CD4-positive, alpha-beta T cell treated with Interleukin-6 for 4 hours (primary cell): ENCODE data around the gene KIAA1671.

Source experiments
- DNase-seq: peaks from one replicate; pipeline ENCODE4 v3.0.0-alpha.2; 2020; ENCODE audit warnings: mixed read lengths

The KIAA1671 gene

GRCh38 chr22:24982301-24983056 is 30.0 kb downstream of the KIAA1671 start:
- DNase-seq: no peak

GRCh38 chr22:24983151-24983550 is 30.6 kb downstream of the KIAA1671 start:
- DNase-seq: no peak

DNA sequence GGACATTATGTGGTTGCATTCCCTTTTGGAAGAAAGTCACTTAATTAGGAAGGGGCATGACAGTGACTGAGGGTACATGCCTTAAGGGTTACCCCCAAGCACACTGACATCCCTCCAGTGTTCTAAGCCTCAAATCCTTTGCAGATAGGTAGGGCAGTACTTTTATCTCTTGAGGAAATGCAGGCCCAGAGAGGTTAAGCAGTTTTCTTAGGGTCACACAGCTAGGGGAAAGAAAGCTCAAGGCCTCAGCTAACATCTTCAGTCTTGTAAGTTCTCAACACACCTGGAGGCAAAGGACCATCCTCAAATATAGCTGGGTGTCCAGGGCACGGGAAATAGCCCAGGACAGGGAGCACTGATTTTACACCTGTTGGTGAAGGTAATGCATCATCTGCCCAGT is 31.6 kb downstream of the KIAA1671 start:
- no peak for DNase-seq

- DNase-seq: no peak
These were observed 33.3 kb downstream of the KIAA1671 start for GRCh38 chr22:24985826-24986214.

GRCh38 chr22:24986816-24987215 is 34.3 kb downstream of the KIAA1671 start:
- DNase-seq: no peak

- DNase-seq: no peak
These were observed 36.6 kb downstream of the KIAA1671 start for GRCh38 chr22:24989135-24989534.

- DNase-seq: no peak
These were observed 37.0 kb downstream of the KIAA1671 start for GRCh38 chr22:24989541-24989951.

- DNase-seq: no peak
These were observed 37.9 kb downstream of the KIAA1671 start for GRCh38 chr22:24990344-24990905.

GRCh38 chr22:24992946-24993345 is 40.4 kb downstream of the KIAA1671 start:
- no peak for DNase-seq

DNA sequence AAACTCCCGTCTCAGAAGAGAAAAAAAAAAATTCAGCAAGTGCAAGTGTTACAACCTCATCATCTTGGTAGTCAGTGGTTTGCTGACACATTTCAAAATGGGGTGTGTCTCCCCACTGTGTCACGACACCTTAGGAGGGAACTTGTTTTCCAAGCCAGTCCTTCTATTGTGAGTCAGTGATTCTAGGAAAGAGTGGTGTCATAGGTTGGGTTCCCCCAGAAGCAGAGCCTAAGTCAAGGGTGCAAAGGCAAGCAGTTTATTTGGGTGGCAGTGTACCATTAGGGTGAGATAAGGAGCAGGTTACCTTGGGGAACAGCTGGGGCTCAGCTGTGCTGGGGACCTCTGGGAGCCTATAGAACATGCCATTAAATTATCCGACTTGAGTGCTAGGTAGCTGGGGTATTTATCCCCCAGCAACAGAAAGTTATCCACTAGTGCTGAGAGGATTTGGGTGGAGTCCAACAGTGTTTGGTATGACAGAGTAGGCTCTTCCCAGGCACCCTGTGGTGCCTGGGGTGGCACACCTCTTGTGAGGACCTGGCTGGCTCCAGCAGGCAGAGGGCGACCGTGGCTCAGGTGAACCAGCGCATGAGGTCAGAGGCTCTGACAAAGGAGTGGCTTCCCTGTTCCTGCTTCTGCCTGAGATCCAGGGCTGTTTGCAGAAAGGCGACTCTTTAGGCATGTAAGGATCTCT is 41.7 kb downstream of the KIAA1671 start:
- DNase-seq: no peak

- no peak for DNase-seq
These were observed 43.2 kb downstream of the KIAA1671 start for GRCh38 chr22:24995649-24996180.

GRCh38 chr22:24996420-24996952 is 44.0 kb downstream of the KIAA1671 start:
- no peak for DNase-seq

DNA sequence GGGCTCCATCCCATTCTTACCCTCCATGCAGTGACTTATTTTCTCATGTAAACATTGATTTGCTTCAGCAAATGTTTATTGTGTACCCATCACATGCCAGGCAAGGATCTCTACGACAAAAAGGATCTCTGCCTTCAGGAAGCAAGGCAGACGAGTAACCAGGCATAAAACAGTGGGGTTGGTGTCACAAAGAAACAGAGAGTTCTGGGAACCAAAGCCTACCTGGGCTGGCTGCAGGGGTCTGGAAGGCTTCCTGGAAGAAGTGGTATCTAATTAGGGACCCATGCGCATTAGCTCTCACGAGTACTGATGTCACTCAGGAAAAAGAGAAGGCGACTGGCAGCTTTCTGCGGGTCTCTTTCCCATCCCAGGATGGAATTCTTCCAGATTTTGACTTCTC is 44.5 kb downstream of the KIAA1671 start:
- DNase-seq: no peak

DNA sequence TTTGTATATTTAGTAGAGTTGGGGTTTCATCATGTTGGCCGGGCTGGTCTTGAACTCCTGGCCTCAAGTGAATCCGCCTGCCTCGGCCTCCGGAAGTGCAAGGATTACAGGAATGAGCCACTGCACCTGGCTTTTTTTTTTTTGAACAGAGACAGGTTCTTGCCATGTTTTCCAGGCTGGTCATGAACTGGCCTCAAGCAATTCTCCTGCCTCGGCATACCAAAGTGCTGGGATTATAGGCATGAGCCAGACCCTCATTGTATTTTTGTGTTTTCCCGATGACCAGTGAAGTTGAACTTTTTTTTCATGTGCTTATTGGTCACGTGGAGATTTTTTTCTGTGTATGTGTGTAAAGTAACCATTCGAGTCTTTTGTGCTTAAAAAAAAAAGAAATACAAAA is 48.2 kb downstream of the KIAA1671 start:
- no peak for DNase-seq

DNA sequence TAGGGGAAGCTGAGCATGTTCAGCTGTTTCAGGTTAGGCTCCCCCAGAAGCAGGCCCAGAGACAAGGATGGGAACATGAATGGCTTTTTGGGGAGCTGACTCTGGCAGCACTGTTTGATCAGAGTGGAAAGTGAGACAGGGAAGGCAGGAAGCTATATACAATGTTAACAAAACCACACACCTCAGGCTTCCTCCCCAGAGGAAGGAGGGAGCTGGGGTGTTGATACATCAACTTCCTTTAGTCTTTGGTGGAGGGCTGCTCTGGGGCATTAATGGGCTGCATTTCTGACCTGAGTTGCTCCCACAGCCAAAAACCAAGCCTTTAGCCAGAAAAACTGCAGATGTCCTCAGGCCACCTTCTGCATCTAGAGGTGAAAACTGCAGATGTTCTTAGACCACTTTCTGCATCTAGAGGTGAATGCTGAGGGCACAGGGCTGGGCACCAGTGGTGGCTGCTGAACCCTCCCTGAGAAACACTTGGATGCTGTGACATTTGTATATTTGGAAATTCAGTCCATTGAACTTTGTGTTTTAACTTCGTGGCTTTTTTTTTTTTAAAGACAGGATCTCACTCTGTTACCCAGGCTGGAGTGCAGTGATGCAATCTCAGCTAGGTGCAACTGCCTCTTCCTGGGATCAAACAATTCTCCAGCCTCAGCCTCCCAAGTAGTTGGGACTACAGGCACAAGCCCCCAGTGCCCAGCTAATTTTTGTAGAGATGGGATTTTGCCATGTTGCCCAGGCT is 49.9 kb downstream of the KIAA1671 start:
- no peak for DNase-seq

DNA sequence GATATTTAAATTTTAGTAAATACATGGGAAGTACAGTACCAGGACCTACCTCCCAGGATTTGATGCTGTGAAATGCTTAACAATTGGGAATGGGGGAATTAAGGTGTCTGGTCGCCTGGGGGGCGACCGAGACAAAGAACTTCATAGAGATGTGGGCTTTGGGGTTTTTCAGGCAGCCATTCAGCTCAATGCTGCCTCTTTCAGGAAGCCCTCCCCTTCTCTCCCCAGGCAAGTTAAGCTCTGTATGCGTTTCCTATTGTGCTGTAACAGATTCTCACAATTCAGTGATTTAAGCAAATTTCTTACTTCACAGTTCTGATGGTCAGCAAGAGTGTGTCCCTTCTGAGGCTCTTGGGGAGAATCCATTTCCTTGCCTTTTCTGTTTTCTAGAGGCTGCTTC is 53.8 kb downstream of the KIAA1671 start:
- no peak for DNase-seq

GRCh38 chr22:25007444-25008106 is 55.1 kb downstream of the KIAA1671 start:
- no peak for DNase-seq

DNA sequence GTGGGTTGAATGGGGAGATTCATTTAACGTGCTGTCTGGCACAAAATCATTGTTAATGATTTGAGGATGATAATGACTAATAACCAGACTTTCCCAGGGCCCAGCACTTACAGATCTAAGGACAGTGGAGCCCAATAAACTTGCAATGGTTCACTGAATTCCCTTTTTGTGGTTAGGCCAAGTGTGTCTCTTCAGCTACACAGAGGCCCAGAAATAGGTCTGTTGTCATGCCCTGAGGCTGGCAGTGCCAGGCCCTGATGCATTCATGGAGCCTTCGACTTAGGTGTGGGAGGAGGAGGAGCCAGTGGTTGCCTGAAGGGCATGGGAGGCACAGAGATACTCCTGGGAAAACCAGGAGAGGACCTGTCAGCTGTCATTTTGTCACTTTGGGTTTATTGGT is 56.1 kb downstream of the KIAA1671 start:
- DNase-seq: no peak

- DNase-seq: no peak
These were observed 60.2 kb downstream of the KIAA1671 start for GRCh38 chr22:25012741-25013143.

- no peak for DNase-seq
These were observed 61.1 kb downstream of the KIAA1671 start for GRCh38 chr22:25013607-25014006.

DNA sequence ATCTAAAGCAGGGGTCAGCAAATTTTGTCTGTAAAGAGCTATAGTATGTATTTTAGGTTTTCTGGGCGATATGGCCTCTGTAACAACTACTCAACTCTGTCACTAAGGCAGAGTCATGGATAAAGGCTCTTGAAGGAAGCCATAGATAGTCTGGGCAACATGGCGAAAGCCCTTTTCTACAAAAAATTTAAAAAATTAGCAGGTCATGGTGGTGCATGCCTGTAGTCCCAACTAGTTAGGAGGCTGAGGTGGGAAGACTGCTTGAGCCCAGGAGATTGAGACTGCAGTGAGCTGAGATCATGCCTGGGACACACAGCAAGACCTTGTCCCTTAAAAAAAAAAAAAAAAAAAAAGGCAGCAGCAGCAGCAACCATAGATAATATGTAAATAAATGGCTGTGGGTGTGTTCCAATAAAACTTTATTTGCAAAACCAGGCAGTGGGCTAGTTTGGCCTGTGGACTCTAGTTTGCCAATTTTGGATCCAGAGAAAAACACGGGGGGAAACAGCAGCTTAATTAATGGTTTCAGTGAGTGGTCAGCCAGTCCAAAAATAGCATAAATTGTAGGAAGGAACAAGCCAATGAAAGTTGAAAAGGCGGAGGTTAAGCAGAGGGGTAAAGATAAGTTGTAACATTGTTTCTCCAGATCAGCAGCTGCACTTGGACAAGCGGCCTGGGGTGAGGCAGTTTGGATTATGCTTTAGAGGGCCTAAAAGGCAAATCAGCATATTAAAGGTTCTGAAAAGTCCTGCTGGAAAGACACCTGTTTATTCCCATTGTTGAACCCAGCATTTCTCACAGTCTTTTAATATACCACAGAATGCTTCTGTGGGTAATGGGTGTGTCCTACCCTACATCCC is 62.6 kb downstream of the KIAA1671 start:
- DNase-seq: no peak
